Measurements from ENCODE around the gene BIN1. TPM values are rescaled to one million over a fixed set of nuclear protein-coding genes. Genes with fewer than 3 reads are reported as not detected.

BIN1 gene
- total and polyA plus RNA-seq, 2 donors (not counting 1 experiment from before 2014, with no cell fraction given) = 90.6 to 92.3 TPM

- no peaks in the 10 kb centered on the region for H3K9me3 Mint-ChIP-seq (ENCODE audit: insufficient read depth)
- Histone ChIP-seq H3K27ac (ENCODE audit: low read length in 2 of 2) (no peak overlapping the region), H3K79me2 (ENCODE audit: control insufficient read depth, insufficient read depth, low read length) (no peaks in the 10 kb centered on the region), H4K20me1 (ENCODE audit: control insufficient read depth, insufficient read depth, low read length, poor library complexity, severe bottlenecking) (peaks cover 53% of the 10 kb centered on the region), H3K4me3 (ENCODE audit: control extremely low read depth in 1 of 5, extremely low read depth in 1 of 5, insufficient read depth in 1 of 5, low read depth in 2 of 5, low read length in 4 of 5) (no peak overlapping the region), H3K9ac (ENCODE audit: low read length) (no peak overlapping the region), H3K4me1 (ENCODE audit: control insufficient read depth in 2 of 2, insufficient read depth in 2 of 2, low read length in 2 of 2) (peaks cover 0 to 8% of the 10 kb centered on the region in 2 donors), H2AFZ (ENCODE audit: insufficient read depth, low read depth, low read length, poor library complexity, severe bottlenecking) (no peak overlapping the region), H3K27me3 (replicated peaks in 1 of 4; ENCODE audit: control extremely low read depth in 1 of 4, control insufficient read depth in 3 of 4, insufficient read depth in 4 of 4, low read length in 3 of 4) (no peaks in the 10 kb centered on the region), H3K4me2 (replicated peaks; ENCODE audit: low read depth, low read length, poor library complexity, severe bottlenecking) (no peak overlapping the region), H3K9me3 (ENCODE audit: control extremely low read depth in 1 of 3, control insufficient read depth in 2 of 3, insufficient read depth in 1 of 3, low read length in 2 of 3) (peaks cover 0 to under 1% (median 0%) of the 10 kb centered on the region in 3 donors), H3K36me3 (replicated peaks in 1 of 2; ENCODE audit: control extremely low read depth in 1 of 2, control insufficient read depth in 1 of 2, extremely low read depth in 1 of 2, insufficient read depth in 2 of 2, low read length in 1 of 2) (peaks cover 0 to 40% of the 10 kb centered on the region in 2 experiments)
- H3K27ac Mint-ChIP-seq = no peak overlapping the region
- no peak for DNase-seq
- CTCF ChIA-PET = interaction anchor here (0.5 to 1.2 kb wide), 4 partner anchors 13 to 389 kb away, joined by 3 to 4 read pairs (median 3); no protein-coding TSS in a partner anchor
- no peaks in the 10 kb centered on the region for H3K27me3 Mint-ChIP-seq
- no peak for ATAC-seq (ENCODE audit: low read depth)
- TF ChIP-seq CTCF (IDR thresholded peaks at IDR 0.05) = no peak
- no peak for TF ChIP-seq EZH2 (IDR thresholded peaks at IDR 0.05; ENCODE audit: borderline replicate concordance, insufficient read depth, low read depth, low read length, poor library complexity, severe bottlenecking)
- intact Hi-C loops (cut with micrococcal nuclease) = no loop called here
- H3K4me3 Mint-ChIP-seq = no peak overlapping the region
- WGBS (ENCODE audit: insufficient coverage) = 91% methylated on average over 19 of the region's 24 CpGs
- POLR2A ChIA-PET = no interaction called here
- peaks cover 3% of the 10 kb centered on the region for H3K4me1 Mint-ChIP-seq
These were observed 54.7 kb downstream of the BIN1 start for GRCh38 chr2:127052057-127052770.
